H1 (cell line): ENCODE measurements around the gene PLCL2. TPM values are rescaled to one million over a fixed set of nuclear protein-coding genes. Genes with fewer than 3 reads are reported as not detected.

ENCODE experiments used
- CTCF ChIA-PET: fragments of 300-600 bp; sonication (Branson Sonifier 250); formaldehyde crosslinking; loops from one replicate; lab custom pipeline; 2021; ENCODE audit not compliant: partially characterized antibody; lab: Charles Lee
- POLR2A ChIA-PET: fragments of 300-600 bp; sonication (Branson Sonifier 250); formaldehyde crosslinking; loops from one replicate; lab custom pipeline; 2021; ENCODE audit warnings: inconsistent platforms; ENCODE audit not compliant: partially characterized antibody; lab: Charles Lee
- DNase-seq, 2 experiments: peaks; one replicate each; pipeline versions ENCODE4 v3.0.0 to v3.0.0-alpha.2; 2010 to 2022; ENCODE audit warnings: low spot score in 2 of 2, low read depth in 1 of 2, mixed read lengths in 1 of 2
- FAIRE-seq: peaks from 2 replicates; lab custom pipeline; 2011; peaks lifted over from hg19 to GRCh38; lab: Jason Lieb, UNC
- H2AFZ ChIP-seq: 2 replicates; pipeline ENCODE4 v1.8.1; 2012; ENCODE audit warnings: low read length, inconsistent platforms
- H2AK5ac ChIP-seq: 2 replicates; pipeline ENCODE4 v1.6.1; 2013; ENCODE audit warnings: low read depth, low read length
- H2BK120ac ChIP-seq: replicated peaks from 2 replicates; pipeline ENCODE3; 2013; ENCODE audit warnings: low read depth, low read length, inconsistent platforms
- H2BK12ac ChIP-seq: 2 replicates; pipeline ENCODE4 v1.6.1; 2013; ENCODE audit warnings: low read depth, low read length
- H2BK15ac ChIP-seq: 2 replicates; pipeline ENCODE4 v1.6.1; 2013; ENCODE audit warnings: low read length
- H2BK20ac ChIP-seq: 2 replicates; pipeline ENCODE4 v1.6.1; 2013; ENCODE audit warnings: low read length
- H2BK5ac ChIP-seq: 2 replicates; pipeline ENCODE4 v1.6.1; 2013; ENCODE audit warnings: low read depth, low read length
- H3K14ac ChIP-seq: 2 replicates; pipeline ENCODE4 v1.6.1; 2013; ENCODE audit warnings: inconsistent platforms; ENCODE audit not compliant: insufficient read length
- H3K18ac ChIP-seq: 2 replicates; pipeline ENCODE4 v1.6.1; 2013; ENCODE audit warnings: low read length; ENCODE audit errors: extremely low read depth
- H3K23ac ChIP-seq: 2 replicates; pipeline ENCODE4 v1.6.1; 2013; ENCODE audit warnings: inconsistent platforms; ENCODE audit not compliant: insufficient read length
- H3K23me2 ChIP-seq: 2 replicates; pipeline ENCODE4 v1.6.1; 2013; ENCODE audit warnings: low read depth, low read length
- H3K27ac ChIP-seq: 2 replicates; pipeline ENCODE4 v1.6.1; 2011; ENCODE audit warnings: low read depth, low read length, inconsistent platforms
- H3K27me3 ChIP-seq, 4 experiments: replicated peaks in 1 of 4; 1 replicate in 1 of 4; 2 replicates in 3 of 4; pipeline versions ENCODE4 v1.6.1 to v1.8.1; 2011 to 2013; ENCODE audit warnings: low read length in 3 of 4, mild to moderate bottlenecking in 3 of 4, inconsistent platforms in 2 of 4, mixed read lengths in 2 of 4, moderate library complexity in 1 of 4; ENCODE audit not compliant: control insufficient read depth in 3 of 4, insufficient read depth in 3 of 4; ENCODE audit errors: extremely low read depth in 1 of 4
- H3K36me3 ChIP-seq, 4 experiments: 2 replicates each; pipeline versions ENCODE4 v1.6.1 to v1.8.1; 2011 to 2013; ENCODE audit warnings: mild to moderate bottlenecking in 4 of 4, low read length in 3 of 4, moderate library complexity in 2 of 4, control low read depth in 1 of 4, inconsistent platforms in 1 of 4; ENCODE audit not compliant: insufficient read depth in 4 of 4, control insufficient read depth in 2 of 4
- H3K4ac ChIP-seq: replicated peaks from 2 replicates; pipeline ENCODE3; 2013; ENCODE audit warnings: low read length, low read depth, mixed read lengths, inconsistent platforms; ENCODE audit not compliant: insufficient read length
- H3K4me1 ChIP-seq, 4 experiments: replicated peaks in 1 of 4; 1 replicate in 1 of 4; 2 replicates in 3 of 4; pipeline versions ENCODE4 v1.6.1 to v1.8.1; 2011 to 2013; ENCODE audit warnings: low read length in 3 of 4, inconsistent platforms in 2 of 4, mixed read lengths in 1 of 4; ENCODE audit not compliant: insufficient read depth in 4 of 4, control insufficient read depth in 3 of 4
- H3K4me2 ChIP-seq, 2 experiments: 2 replicates each; pipeline versions ENCODE4 v1.6.1 to v1.8.1; 2011 to 2013; ENCODE audit warnings: low read depth in 2 of 2, low read length in 2 of 2, control low read depth in 1 of 2, inconsistent platforms in 1 of 2, mild to moderate bottlenecking in 1 of 2; ENCODE audit not compliant: insufficient read depth in 1 of 2
- H3K4me3 ChIP-seq, 4 experiments: fragments of 200-600, 300-600 bp in 1 of 4; sonication (generic), shearing (Covaris generic), sonication (Bioruptor Twin) in 1 of 4; 2 replicates each; pipeline versions ENCODE4 v1.5.1 to v1.8.1; 2011 to 2016; ENCODE audit warnings: low read length in 4 of 4, low read depth in 3 of 4, control low read depth in 2 of 4, inconsistent platforms in 2 of 4, mild to moderate bottlenecking in 2 of 4, mixed read lengths in 1 of 4, moderate library complexity in 1 of 4; ENCODE audit not compliant: insufficient read depth in 2 of 4; ENCODE audit errors: extremely low read depth in 1 of 4
- H3K56ac ChIP-seq: replicated peaks from 2 replicates; pipeline ENCODE3; 2013; ENCODE audit warnings: low read depth, mild to moderate bottlenecking, mixed read lengths, low read length, inconsistent platforms; ENCODE audit not compliant: insufficient read length
- H3K79me1 ChIP-seq: 2 replicates; pipeline ENCODE4 v1.6.1; 2013; ENCODE audit warnings: low read depth, low read length, control low read depth
- H3K79me2 ChIP-seq, 2 experiments: 2 replicates each; pipeline versions ENCODE4 v1.6.1 to v1.8.1; 2012 to 2013; ENCODE audit warnings: low read length in 2 of 2, mild to moderate bottlenecking in 2 of 2, inconsistent platforms in 1 of 2; ENCODE audit not compliant: insufficient read depth in 2 of 2, control insufficient read depth in 1 of 2
- H3K9ac ChIP-seq, 4 experiments: replicated peaks in 1 of 4; 1 replicate in 1 of 4; 2 replicates in 3 of 4; pipeline versions ENCODE4 v1.6.1 to v1.8.1; 2011 to 2013; ENCODE audit warnings: low read depth in 3 of 4, low read length in 3 of 4, control low read depth in 2 of 4, mild to moderate bottlenecking in 2 of 4, moderate library complexity in 2 of 4, inconsistent platforms in 1 of 4; ENCODE audit errors: extremely low read depth in 1 of 4
- H3K9me3 ChIP-seq, 2 experiments: 2 replicates each; pipeline versions ENCODE4 v1.6.1 to v1.8.1; 2012 to 2013; ENCODE audit warnings: mild to moderate bottlenecking in 2 of 2, moderate library complexity in 2 of 2, control low read depth in 1 of 2, inconsistent platforms in 1 of 2, low read depth in 1 of 2, low read length in 1 of 2, mixed read lengths in 1 of 2; ENCODE audit not compliant: insufficient read depth in 2 of 2
- H4K20me1 ChIP-seq, 2 experiments: replicated peaks in 1 of 2; 2 replicates each; pipeline versions ENCODE3 to v1.8.1; 2011 to 2013; ENCODE audit warnings: inconsistent platforms in 2 of 2, low read length in 2 of 2, mild to moderate bottlenecking in 1 of 2; ENCODE audit not compliant: insufficient read depth in 2 of 2, control insufficient read depth in 1 of 2
- H4K5ac ChIP-seq: 2 replicates; pipeline ENCODE4 v1.6.1; 2013; ENCODE audit warnings: low read length, low read depth, mixed read lengths, inconsistent platforms; ENCODE audit not compliant: insufficient read length
- H4K8ac ChIP-seq: 2 replicates; pipeline ENCODE4 v1.8.0; 2013; ENCODE audit warnings: mild to moderate bottlenecking, moderate library complexity, low read length, inconsistent platforms; ENCODE audit not compliant: insufficient read depth; ENCODE audit errors: extremely low read depth
- H4K91ac ChIP-seq: replicated peaks from 2 replicates; pipeline ENCODE3; 2013; ENCODE audit warnings: low read length, mixed read lengths, inconsistent platforms; ENCODE audit not compliant: insufficient read length
- CBX5 ChIP-seq: fragments of 300-800, 300-1000 bp; sonication (generic); IDR thresholded peaks from 2 replicates; pipeline ENCODE4 v1.7.1; 2016; ENCODE audit warnings: antibody characterized with exemption, low read length, low read depth
- CBX8 ChIP-seq: fragments of 300-800, 300-1000 bp; sonication (generic); IDR thresholded peaks from 2 replicates; pipeline ENCODE4 v1.7.1; 2016; ENCODE audit warnings: low read depth, low read length, borderline replicate concordance
- CHD2 ChIP-seq: IDR thresholded peaks from 2 replicates; pipeline ENCODE4 v1.6.1; 2012; ENCODE audit warnings: low read length, improper control_type of control experiment
- CTCF ChIP-seq, 3 experiments: IDR thresholded peaks; 1 replicate in 2 of 3; 2 replicates in 1 of 3; pipeline versions ENCODE4 v1.5.1 to v1.6.1; 2011; ENCODE audit warnings: low read length in 3 of 3, mild to moderate bottlenecking in 3 of 3, inconsistent platforms in 2 of 3, low read depth in 1 of 3, moderate library complexity in 1 of 3; ENCODE audit not compliant: insufficient read depth in 1 of 3; ENCODE audit errors: control extremely low read depth in 1 of 3
- E2F6 ChIP-seq: IDR thresholded peaks from 2 replicates; pipeline ENCODE4 v1.6.1; 2012; ENCODE audit warnings: inconsistent platforms
- GABPA ChIP-seq: IDR thresholded peaks from 2 replicates; pipeline ENCODE4 v1.6.1; 2011; ENCODE audit warnings: mild to moderate bottlenecking, low read length, moderate library complexity, borderline replicate concordance; ENCODE audit not compliant: insufficient read depth
- KDM1A ChIP-seq: fragments of 200-600, 300-600 bp; sonication (generic); IDR thresholded peaks from 2 replicates; pipeline ENCODE4 v1.7.1; 2016; ENCODE audit warnings: mild to moderate bottlenecking, low read length, borderline replicate concordance
- SP1 ChIP-seq: IDR thresholded peaks from 2 replicates; pipeline ENCODE4 v1.6.1; 2011; ENCODE audit warnings: low read depth, low read length
- TBP ChIP-seq: IDR thresholded peaks from 2 replicates; pipeline ENCODE4 v1.6.1; 2011; ENCODE audit warnings: low read depth, low read length, improper control_type of control experiment
- WGBS, 2 experiments: shearing (Covaris generic) in 1 of 2; methylation state at CpG; one replicate each; pipeline versions ENCODE4 v1.1.6 to v1.1.7; 2013 to 2015; ENCODE audit warnings: low lambda C conversion rate in 2 of 2, mixed read lengths in 2 of 2, inconsistent platforms in 1 of 2, low coverage in 1 of 2, missing lambda C conversion rate in 1 of 2; ENCODE audit not compliant: insufficient replicate concordance in 2 of 2, insufficient coverage in 1 of 2, insufficient read length in 1 of 2; ENCODE audit errors: extremely low coverage in 1 of 2, missing lambda C conversion rate in 1 of 2; 5-methylcytosine and 5-hydroxymethylcytosine counted together
- polyA plus RNA-seq, 7 experiments: library from polyadenylated mRNA; depleted of rRNA in 3 of 7; stranded (reverse) in 5 of 7; unstranded in 2 of 7; fragments of >200 nt in 5 of 7; fragments of 200-250 nt in 2 of 7; gene quantifications; 1 replicate in 5 of 7; 2 replicates in 1 of 7; 4 replicates in 1 of 7; pipeline versions ENCODE4 v1.2.1 to v1.2.3, GENCODE V29; 2011 to 2013; ENCODE audit warnings: missing spikeins in 2 of 7, mixed read lengths in 2 of 7
- total RNA-seq: library from RNA; stranded (reverse); fragmentation: NEBNext Ultra II Directional; extraction: Animal tissue kit (Norgen Biotek cat#: 25700); gene quantifications from 2 replicates; pipeline ENCODE4 v1.2.1, GENCODE V29; 2021

Gene PLCL2
- total and polyA plus RNA-seq, 2 of the 8 experiments (the other 6 are each of a cell fraction or from before 2014, with no cell fraction given) = 3.5 to 6.8 TPM

DNA sequence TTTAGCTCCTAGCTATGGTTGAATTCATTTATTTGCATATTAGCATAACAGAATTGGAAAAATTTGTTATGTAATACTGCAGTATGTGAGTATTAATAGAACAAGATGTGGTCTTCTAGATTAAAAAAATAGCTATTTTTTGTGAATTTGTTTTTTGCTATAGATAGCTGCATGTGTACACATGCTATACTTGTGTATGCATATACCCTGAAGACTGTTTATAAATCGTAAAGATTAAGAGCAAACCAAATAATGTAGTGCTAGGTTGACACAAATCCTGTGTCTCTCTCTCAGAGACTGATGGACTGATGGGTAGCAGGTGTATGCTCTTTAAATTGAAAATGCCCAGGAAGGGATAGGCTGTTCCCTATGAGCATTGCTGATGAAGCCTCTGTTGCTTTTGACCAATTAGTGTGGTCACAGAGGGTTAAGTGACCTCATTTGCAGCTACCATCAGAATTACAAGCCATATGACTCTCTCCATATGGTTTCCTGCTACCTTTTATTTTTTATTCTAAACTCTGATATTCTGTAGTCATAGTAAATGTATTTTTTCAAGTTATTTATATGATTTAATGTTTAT, 9.0 kb downstream of the PLCL2 start:
- H3K27me3 ChIP-seq = no peaks in the 10 kb centered on the region
- no peak overlapping the region for H4K8ac ChIP-seq
- no peak overlapping the region for H2AK5ac ChIP-seq
- H3K9ac ChIP-seq = no peak overlapping the region
- H4K5ac ChIP-seq = no peak overlapping the region
- H2BK5ac ChIP-seq = no peak overlapping the region
- H4K20me1 ChIP-seq = no peaks in the 10 kb centered on the region
- H3K4me3 ChIP-seq = no peak overlapping the region
- no peaks in the 10 kb centered on the region for H3K36me3 ChIP-seq
- peaks cover 0 to 7% (median 3%) of the 10 kb centered on the region in 4 experiments; a peak in 4 of 7 replicates for H3K4me1 ChIP-seq
- H3K27ac ChIP-seq = no peak overlapping the region
- H2BK12ac ChIP-seq = no peak overlapping the region
- no peak overlapping the region for H2BK15ac ChIP-seq
- no peak overlapping the region for H4K91ac ChIP-seq
- peaks cover 0 to 55% of the 10 kb centered on the region in 2 experiments; a peak in 3 of 4 replicates for H3K79me2 ChIP-seq
- no peaks in the 10 kb centered on the region for H3K23me2 ChIP-seq
- ChIA-PET CTCF (interaction anchor here (0.9 to 1.5 kb wide), 3 partner anchors 8 to 10 kb away, joined by 3 to 5 read pairs (median 4); no protein-coding TSS in a partner anchor), POLR2A (no interaction called here)
- H2AFZ ChIP-seq = no peak overlapping the region
- H3K18ac ChIP-seq = no peak overlapping the region
- no peak overlapping the region for H2BK20ac ChIP-seq
- no peak overlapping the region for H3K4ac ChIP-seq
- WGBS, 2 experiments = 92% methylated on average over 1 of the region's 1 CpG; no CpG with 5 or more reads in 1 of the 2 experiments
- no peak overlapping the region for H3K23ac ChIP-seq
- DNase-seq = no peak
- H3K56ac ChIP-seq = no peak overlapping the region
- no peak overlapping the region for H3K4me2 ChIP-seq
- no peak overlapping the region for H3K14ac ChIP-seq
- no peaks in the 10 kb centered on the region for H3K79me1 ChIP-seq
- H3K9me3 ChIP-seq = no peaks in the 10 kb centered on the region
- FAIRE-seq = no peak
- no peak overlapping the region for H2BK120ac ChIP-seq
- TF ChIP-seq SP1 = no peak
- TF ChIP-seq CBX5 = no peak
- TF ChIP-seq CHD2 = no peak
- TF ChIP-seq KDM1A = no peak
- TF ChIP-seq TBP = no peak
- no peak for TF ChIP-seq CTCF (IDR thresholded peaks at IDR 0.05; ENCODE audit: control extremely low read depth in 1 of 3, insufficient read depth in 1 of 3, low read depth in 1 of 3, low read length in 3 of 3)
- no peak for TF ChIP-seq E2F6
- no peak for TF ChIP-seq GABPA
- no peak for TF ChIP-seq CBX8
